ENCODE measurements around the gene RHOBTB1. TPM values are rescaled to one million over a fixed set of nuclear protein-coding genes. Genes with fewer than 3 reads are reported as not detected.
"Not testable (repeated sequence)": the region's sequence is repeated elsewhere in the genome, so short reads cannot be mapped to it uniquely, and the experiment has no call there.

The RHOBTB1 gene
- total RNA-seq, 1 donor from 2014 or later: 34.2 TPM

- no peak for DNase-seq (ENCODE audit: extremely low read depth, low read depth, low spot score)
Measured at GRCh38 chr10:60910543-60910942, 33.4 kb downstream of the RHOBTB1 start.

GRCh38 chr10:60908896-60909295 lies 35.1 kb downstream of the RHOBTB1 start:
- DNase-seq (ENCODE audit: extremely low read depth, low read depth, low spot score): no peak

GRCh38 chr10:60908031-60908430 lies 36.0 kb downstream of the RHOBTB1 start:
- no peak for DNase-seq (ENCODE audit: extremely low read depth, low read depth, low spot score)

DNA sequence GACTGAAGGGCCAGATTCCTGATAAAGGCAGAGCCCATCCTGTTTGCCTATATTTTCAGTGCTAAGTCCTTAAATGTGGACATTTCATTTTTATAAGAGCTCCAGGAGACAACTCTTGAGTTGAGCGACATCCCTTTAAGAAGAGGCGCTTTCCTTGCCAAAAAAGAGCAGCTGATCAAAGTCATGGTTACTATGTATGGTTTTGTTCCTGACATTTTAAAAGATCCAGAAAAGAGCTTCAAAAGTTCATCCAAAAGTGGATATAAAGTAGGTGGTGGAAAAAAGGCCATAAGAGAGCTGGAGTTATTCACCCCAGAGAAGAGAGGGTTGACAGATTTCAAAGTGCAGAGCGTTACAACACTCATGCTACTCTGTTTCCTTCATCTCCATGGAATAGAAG lies 36.7 kb downstream of the RHOBTB1 start:
- no peak for DNase-seq (ENCODE audit: extremely low read depth, low read depth, low spot score)

GRCh38 chr10:60906825-60907224 lies 37.2 kb downstream of the RHOBTB1 start:
- not testable (repeated sequence) for DNase-seq (ENCODE audit: extremely low read depth, low read depth, low spot score)

DNA sequence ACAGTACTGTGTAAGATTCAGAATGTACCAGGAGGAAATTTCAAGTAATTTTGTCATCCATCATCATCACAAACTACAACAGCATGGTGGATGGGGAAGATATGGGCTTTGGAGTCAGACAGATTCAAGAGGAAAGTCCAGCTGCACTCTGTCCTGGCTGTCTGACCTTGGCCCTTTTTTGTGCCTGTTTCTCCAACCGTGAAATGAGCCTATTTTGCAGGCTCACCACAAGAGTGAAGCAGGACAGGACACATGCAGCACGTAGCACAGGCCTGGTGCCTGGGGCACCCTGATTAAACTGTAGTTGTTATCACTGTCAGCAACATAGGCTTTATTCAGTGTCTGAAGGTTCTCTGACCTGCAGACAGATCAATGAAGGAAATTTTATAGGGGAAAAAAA lies 37.6 kb downstream of the RHOBTB1 start:
- DNase-seq (ENCODE audit: extremely low read depth, low read depth, low spot score): no peak

GRCh38 chr10:60905580-60905979 lies 38.4 kb downstream of the RHOBTB1 start:
- DNase-seq (ENCODE audit: extremely low read depth, low read depth, low spot score): no peak

- no peak for DNase-seq (ENCODE audit: extremely low read depth, low read depth, low spot score)
Measured at GRCh38 chr10:60903096-60903495, 40.9 kb downstream of the RHOBTB1 start.

- no peak for DNase-seq (ENCODE audit: extremely low read depth, low read depth, low spot score)
Measured at GRCh38 chr10:60901561-60902235, 42.3 kb downstream of the RHOBTB1 start.

DNA sequence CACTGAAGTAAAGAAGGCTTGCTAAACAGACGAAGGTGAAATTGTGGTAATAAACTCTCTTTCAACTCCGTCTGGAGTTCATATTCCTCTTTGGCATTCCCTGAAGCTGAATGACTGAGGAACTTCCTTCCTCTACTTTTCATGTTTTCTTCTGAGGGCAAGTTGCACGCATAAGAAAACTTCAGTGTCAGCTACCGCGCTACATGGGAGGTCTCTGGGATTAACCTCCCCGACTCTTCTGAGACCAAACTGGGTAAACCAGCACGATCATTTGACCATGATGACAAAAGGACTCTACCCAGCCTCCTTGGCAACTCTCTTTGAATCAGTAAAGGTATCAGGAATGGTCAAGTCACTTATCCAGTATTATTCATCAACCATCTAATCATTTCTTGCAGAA lies 44.7 kb downstream of the RHOBTB1 start:
- no peak for DNase-seq (ENCODE audit: extremely low read depth, low read depth, low spot score)

- DNase-seq (ENCODE audit: extremely low read depth, low read depth, low spot score): no peak
Measured at GRCh38 chr10:60898321-60898720, 45.7 kb downstream of the RHOBTB1 start.

GRCh38 chr10:60896810-60897209 lies 47.2 kb downstream of the RHOBTB1 start:
- DNase-seq (ENCODE audit: extremely low read depth, low read depth, low spot score): no peak

GRCh38 chr10:60896033-60896432 lies 48.0 kb downstream of the RHOBTB1 start:
- no peak for DNase-seq (ENCODE audit: extremely low read depth, low read depth, low spot score)

- DNase-seq (ENCODE audit: extremely low read depth, low read depth, low spot score): no peak
Measured at GRCh38 chr10:60894786-60895185, 49.2 kb downstream of the RHOBTB1 start.

GRCh38 chr10:60893231-60893630 lies 50.8 kb downstream of the RHOBTB1 start:
- DNase-seq (ENCODE audit: extremely low read depth, low read depth, low spot score): no peak

GRCh38 chr10:60892571-60892970 lies 51.4 kb downstream of the RHOBTB1 start:
- DNase-seq (ENCODE audit: extremely low read depth, low read depth, low spot score): no peak

DNA sequence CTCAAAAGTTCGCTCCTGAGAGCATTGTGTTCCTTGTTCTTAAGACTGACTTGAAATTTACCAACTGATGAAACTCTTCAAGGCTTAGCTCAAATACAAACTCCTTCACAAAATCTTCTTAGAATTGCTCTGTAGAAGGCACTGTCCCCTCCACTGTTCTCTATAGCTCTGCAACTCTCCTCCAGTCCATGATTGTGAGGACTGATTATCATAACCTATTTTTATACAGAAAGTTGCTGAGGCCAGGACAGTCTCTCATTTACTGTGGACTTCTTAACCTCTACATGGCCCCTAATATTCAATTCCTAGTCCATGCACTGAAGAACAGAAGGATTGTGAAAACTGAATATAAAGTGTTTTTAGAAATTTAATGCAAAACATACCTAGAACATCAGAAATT lies 53.2 kb downstream of the RHOBTB1 start:
- DNase-seq (ENCODE audit: extremely low read depth, low read depth, low spot score): no peak

- peak; percentile 16 for DNase-seq (ENCODE audit: extremely low read depth, low read depth, low spot score)
Measured at GRCh38 chr10:60883187-60883586, 60.8 kb downstream of the RHOBTB1 start.

DNA sequence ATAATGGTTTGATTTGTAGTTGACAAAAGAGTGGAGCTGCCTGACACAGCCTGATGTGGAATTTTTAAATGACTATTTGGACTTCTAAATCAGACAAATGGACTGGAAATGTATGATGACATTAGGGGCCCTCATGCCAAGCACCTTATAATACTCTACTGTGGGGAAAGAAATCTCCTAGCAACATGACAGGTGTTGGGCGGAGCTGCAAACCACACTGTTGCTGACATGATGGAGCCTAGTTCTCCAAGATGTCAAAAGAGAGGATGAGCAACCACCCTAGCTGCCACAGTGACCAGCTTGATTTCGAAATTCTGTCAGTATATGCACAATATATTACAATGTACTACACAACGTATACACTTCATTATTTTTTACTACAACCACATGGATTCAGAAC lies 65.8 kb downstream of the RHOBTB1 start:
- DNase-seq (ENCODE audit: extremely low read depth, low read depth, low spot score): no peak

DNA sequence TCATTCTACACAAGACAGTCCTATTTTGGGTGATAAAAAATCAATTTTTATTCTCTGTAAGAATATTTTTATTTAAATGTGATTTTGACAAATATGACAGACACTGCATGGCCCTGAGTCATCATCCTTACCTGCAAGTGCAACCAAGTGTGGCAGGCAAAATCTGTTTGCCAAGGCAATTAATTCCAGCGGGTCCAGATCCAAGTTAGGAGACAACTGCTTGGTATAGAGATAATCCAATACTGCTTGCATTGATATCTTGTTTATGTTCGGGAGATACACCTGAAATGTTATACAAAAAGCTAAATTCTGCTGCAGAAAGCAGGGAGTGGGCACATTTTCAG lies 66.2 kb downstream of the RHOBTB1 start:
- DNase-seq (ENCODE audit: extremely low read depth, low read depth, low spot score): no peak

GRCh38 chr10:60877061-60877776 lies 66.8 kb downstream of the RHOBTB1 start:
- no peak for DNase-seq (ENCODE audit: extremely low read depth, low read depth, low spot score)

DNA sequence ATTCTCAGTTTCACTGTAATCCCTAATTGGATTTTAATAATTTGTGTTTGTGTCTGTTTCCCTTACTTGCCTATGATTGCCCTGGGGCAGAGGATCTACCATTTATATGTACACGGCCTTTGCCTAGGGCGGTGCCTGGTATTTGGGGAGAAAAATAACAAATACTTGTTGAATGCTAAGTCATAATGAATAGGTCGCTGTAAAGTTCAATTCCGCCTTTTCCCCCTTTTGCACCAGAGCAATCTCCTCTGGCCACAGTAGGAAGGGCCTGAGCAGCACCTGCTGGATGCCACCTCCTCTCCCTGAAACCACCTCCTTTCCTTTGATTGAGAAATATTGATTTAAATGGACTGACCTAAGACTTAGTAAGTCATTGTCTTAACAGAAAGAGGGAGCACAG lies 70.2 kb downstream of the RHOBTB1 start:
- no peak for DNase-seq (ENCODE audit: extremely low read depth, low read depth, low spot score)

GRCh38 chr10:60872451-60872850 lies 71.5 kb downstream of the RHOBTB1 start:
- no peak for DNase-seq (ENCODE audit: extremely low read depth, low read depth, low spot score)
